ENCODE measurements around the gene TIMM9.

DNA sequence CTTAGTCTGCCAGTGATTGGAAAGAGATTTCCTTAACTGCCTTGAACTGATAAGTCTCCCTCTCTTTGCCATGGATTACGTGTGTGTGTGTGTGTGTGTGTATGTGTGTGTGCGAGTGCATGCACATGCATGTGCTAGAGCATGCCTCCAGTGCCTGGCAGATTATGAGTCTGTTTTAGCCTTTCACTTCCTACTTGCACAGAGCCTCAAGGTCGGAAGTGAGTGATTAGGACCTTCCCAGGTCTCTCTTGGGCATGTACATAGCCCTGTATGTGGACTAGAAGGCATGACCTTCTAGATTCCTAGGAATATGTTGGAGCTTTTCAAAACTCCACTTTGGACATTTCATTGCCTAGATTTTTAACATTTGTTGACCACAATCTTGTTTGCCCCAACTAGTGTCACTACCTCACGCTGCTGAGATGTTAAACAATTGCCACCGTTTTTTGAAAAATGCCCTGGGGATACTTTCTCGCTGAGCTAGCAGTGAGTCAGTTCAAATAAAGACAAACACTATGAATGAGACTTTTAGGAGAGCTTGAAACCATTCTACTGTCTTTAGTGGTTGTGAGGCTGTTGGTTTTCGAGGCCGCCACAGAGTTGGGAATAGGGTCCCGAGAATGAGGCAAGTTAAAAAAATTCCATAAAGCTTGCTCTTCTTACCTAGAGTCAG, 28.4 kb upstream of the TIMM9 start:
- TF ChIP-seq POLR2A (IDR thresholded peaks at IDR 0.05; ENCODE audit: low read length), result no peak
- no peak for TF ChIP-seq GATA1 (IDR thresholded peaks at IDR 0.05; ENCODE audit: low read depth, low read length)
